ENCODE measurements around the gene PIEZO1. TPM values are rescaled to one million over a fixed set of nuclear protein-coding genes. Genes with fewer than 3 reads are reported as not detected.

PIEZO1 gene
- total RNA-seq, 4 donors from 2014 or later: 196 to 281 (median 206) TPM

DNA sequence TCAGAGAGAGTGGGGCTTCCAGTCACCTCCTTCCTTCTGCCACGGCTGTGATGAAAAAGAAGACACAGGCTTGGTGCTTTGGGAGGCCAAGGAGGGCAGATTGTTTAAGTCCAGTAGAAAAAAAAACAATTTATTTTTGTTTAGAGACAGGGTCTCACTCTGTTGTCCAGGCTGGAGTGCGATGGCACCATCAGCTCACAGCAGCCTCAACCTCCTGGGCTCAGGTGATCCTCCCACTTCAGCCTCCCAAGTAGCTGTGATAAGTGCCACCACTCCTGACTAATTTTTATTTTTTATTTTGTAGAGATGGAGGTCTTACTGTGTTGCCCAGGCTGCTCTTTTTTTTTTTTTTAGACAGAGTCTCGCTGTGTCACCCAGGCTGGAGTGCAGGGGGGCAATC is 119.5 kb downstream of the PIEZO1 start:
- 89 to 93% methylated on average over 3 of the region's 3 CpGs for WGBS, 2 donors
- intact Hi-C loops (cut with DNase I; ENCODE audit: low total_unique reads): no loop called here
- no peak for DNase-seq (ENCODE audit: low spot score in 2 of 2)
- TF ChIP-seq, protein P1, sequence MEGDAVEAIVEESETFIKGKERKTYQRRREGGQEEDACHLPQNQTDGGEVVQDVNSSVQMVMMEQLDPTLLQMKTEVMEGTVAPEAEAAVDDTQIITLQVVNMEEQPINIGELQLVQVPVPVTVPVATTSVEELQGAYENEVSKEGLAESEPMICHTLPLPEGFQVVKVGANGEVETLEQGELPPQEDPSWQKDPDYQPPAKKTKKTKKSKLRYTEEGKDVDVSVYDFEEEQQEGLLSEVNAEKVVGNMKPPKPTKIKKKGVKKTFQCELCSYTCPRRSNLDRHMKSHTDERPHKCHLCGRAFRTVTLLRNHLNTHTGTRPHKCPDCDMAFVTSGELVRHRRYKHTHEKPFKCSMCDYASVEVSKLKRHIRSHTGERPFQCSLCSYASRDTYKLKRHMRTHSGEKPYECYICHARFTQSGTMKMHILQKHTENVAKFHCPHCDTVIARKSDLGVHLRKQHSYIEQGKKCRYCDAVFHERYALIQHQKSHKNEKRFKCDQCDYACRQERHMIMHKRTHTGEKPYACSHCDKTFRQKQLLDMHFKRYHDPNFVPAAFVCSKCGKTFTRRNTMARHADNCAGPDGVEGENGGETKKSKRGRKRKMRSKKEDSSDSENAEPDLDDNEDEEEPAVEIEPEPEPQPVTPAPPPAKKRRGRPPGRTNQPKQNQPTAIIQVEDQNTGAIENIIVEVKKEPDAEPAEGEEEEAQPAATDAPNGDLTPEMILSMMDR (IDR thresholded peaks at IDR 0.05): no peak
- TF ChIP-seq POLR2A (IDR thresholded peaks at IDR 0.05): no peak
- H3K4me3 ChIP-seq (ENCODE audit: low read depth, poor library complexity, severe bottlenecking): no peak overlapping the region

Small RNA genes lying within 50 kb of the gene (microRNA-seq; reads per million reads assigned to microRNA genes)
- 0 reads per million in 2 donors for gene MIR4722 (ENCODE audit: borderline number of aligned reads in 1 of 2, borderline replicate concordance in 2 of 2)

Other genes starting within 250 kb of the PIEZO1 start
- 10 to 100 TPM; 16.5 to 32.3 (median 18.5) TPM for gene ZC3H18, start 214.8 kb downstream of the PIEZO1 start, total RNA-seq
- gene IL17C, start 146.6 kb downstream of the PIEZO1 start, total RNA-seq: under 1 TPM in 1 of 4 donors, not detected in 3; 0.91 TPM
- 10 to 100 TPM; 30.5 to 93.2 (median 44.7) TPM for gene CYBA, start 134.2 kb downstream of the PIEZO1 start, total RNA-seq
- gene MVD, start 122.1 kb downstream of the PIEZO1 start, total RNA-seq: 10 to 100 TPM; 40.2 to 93.5 (median 67.1) TPM
- under 1 TPM; 0.17 to 0.81 (median 0.29) TPM for gene SNAI3, start 98.7 kb downstream of the PIEZO1 start, total RNA-seq
- gene RNF166, start 78.8 kb downstream of the PIEZO1 start, total RNA-seq: 10 to 100 TPM; 14.7 to 21.8 (median 17.7) TPM
- gene CTU2, start 78.7 kb downstream of the PIEZO1 start, total RNA-seq: 1 to 10 TPM; 9.4 to 9.9 (median 9.5) TPM
- gene CDT1, start 18.6 kb upstream of the PIEZO1 start, total RNA-seq: 10 to 100 TPM in 2 of 4 donors, 1 to 10 TPM in 2; 2.9 to 14.7 (median 7.9) TPM
- 100 to 1,000 TPM; 276 to 310 (median 291) TPM for gene APRT, start 26.7 kb upstream of the PIEZO1 start, total RNA-seq
- gene GALNS, start 71.7 kb upstream of the PIEZO1 start, total RNA-seq: 10 to 100 TPM; 17.3 to 45.6 (median 37.3) TPM
- gene TRAPPC2L, start 71.9 kb upstream of the PIEZO1 start, total RNA-seq: 10 to 100 TPM; 29.9 to 43.0 (median 38.6) TPM
- not detected for gene PABPN1L, start 81.4 kb upstream of the PIEZO1 start, total RNA-seq
- gene CBFA2T3, start 192.0 kb upstream of the PIEZO1 start, total RNA-seq: 1 to 10 TPM in 3 of 4 donors, under 1 TPM in 1; 0.93 to 4.4 (median 2.9) TPM

Data from lower leg skin (tissue), 4 donors.